ENCODE results near the gene MTCL1. TPM values are rescaled to one million over a fixed set of nuclear protein-coding genes. Genes with fewer than 3 reads are reported as not detected.

Gene MTCL1
- total RNA-seq, 2 donors from 2014 or later, result 15.3 to 27.7 TPM

DNA sequence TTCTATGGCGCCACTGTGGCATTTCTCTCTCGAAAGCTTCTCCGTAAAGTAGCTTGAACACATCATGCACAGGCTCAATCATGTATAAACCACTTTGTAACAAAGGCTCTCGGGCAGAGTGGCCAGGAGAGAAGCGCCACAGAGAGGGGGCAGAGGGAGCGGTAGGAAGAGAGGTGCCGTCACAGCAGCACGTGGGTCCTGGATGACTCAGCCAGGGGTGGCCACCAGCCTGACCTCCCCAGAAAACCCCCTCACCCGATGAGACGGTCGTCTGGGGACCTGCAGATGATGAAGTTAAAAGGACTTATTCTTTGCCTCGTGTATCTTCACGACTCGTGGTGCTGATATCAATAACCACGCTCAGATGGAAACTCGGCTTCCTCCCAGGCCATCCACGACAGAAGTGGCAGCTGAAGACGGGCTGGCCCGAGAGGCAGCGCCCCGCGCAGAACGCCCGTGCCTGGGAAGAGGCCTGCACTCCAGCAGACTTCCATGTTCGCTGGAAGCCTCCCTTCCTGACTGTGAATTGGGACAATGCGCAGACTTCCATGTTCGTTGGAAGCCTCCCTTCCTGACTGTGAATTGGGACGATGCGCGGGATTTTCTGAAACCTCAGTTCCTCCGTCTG lies 46.4 kb upstream of the MTCL1 start:
- H3K4me3 ChIP-seq, result no peak overlapping the region
- no peak for TF ChIP-seq POLR2A (IDR thresholded peaks at IDR 0.05)
- TF ChIP-seq, protein P1, sequence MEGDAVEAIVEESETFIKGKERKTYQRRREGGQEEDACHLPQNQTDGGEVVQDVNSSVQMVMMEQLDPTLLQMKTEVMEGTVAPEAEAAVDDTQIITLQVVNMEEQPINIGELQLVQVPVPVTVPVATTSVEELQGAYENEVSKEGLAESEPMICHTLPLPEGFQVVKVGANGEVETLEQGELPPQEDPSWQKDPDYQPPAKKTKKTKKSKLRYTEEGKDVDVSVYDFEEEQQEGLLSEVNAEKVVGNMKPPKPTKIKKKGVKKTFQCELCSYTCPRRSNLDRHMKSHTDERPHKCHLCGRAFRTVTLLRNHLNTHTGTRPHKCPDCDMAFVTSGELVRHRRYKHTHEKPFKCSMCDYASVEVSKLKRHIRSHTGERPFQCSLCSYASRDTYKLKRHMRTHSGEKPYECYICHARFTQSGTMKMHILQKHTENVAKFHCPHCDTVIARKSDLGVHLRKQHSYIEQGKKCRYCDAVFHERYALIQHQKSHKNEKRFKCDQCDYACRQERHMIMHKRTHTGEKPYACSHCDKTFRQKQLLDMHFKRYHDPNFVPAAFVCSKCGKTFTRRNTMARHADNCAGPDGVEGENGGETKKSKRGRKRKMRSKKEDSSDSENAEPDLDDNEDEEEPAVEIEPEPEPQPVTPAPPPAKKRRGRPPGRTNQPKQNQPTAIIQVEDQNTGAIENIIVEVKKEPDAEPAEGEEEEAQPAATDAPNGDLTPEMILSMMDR (IDR thresholded peaks at IDR 0.05), result no peak
- intact Hi-C loops (cut with DNase I), result no loop called here
- H3K27me3 ChIP-seq, result no peaks in the 10 kb centered on the region
- WGBS, 2 donors, result 88 to 93% methylated on average over 20 to 29 of the region's 31 CpGs
- H3K4me1 ChIP-seq, result peaks cover 5% of the 10 kb centered on the region
- no peak overlapping the region for H3K27ac ChIP-seq
- no peaks in the 10 kb centered on the region for H3K9me3 ChIP-seq
- no peaks in the 10 kb centered on the region for H3K36me3 ChIP-seq (replicated peaks in 1 of 2; ENCODE audit: insufficient read depth in 1 of 2, low read depth in 2 of 2)
- DNase-seq (no peak), ATAC-seq (no peak)

DNA sequence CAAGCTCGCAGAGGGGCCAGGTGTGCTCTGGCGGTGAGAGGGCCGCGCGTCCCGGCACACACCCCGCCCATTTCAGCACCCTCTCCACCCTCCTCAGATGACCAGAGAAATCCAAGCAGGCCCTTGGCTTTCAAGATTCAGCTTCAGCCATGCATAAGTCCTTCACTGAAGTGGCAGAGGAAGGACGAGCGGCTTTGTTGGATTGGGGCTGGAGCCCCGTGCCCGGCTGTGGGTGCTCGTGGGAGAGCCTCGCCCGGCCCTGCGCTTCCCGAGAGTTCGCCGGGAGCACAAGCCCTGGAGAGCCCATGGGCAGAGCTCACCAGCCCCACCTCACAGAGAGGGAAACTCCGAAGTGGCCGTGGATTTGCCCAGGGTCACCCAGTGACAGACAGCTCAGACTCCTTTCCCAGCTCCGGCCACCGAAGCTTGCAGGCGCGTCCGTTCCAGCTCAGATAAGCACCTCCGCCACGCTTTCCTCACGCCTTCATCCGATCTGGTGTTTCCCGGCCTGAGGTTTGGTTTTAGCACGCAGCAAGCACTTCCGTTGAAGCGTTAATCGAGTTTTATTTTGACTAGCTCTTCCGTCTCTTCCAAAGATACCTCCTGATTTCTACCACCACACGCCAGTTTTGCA lies 45.6 kb upstream of the MTCL1 start:
- no peaks in the 10 kb centered on the region for H3K27me3 ChIP-seq
- no peak overlapping the region for H3K4me3 ChIP-seq
- intact Hi-C loops (cut with DNase I), result no loop called here
- peaks cover 5% of the 10 kb centered on the region for H3K4me1 ChIP-seq
- no peak for ATAC-seq
- no peak for DNase-seq
- TF ChIP-seq POLR2A (IDR thresholded peaks at IDR 0.05), result no peak
- TF ChIP-seq, protein P1 (IDR thresholded peaks at IDR 0.05), result no peak
- H3K27ac ChIP-seq, result no peak overlapping the region
- no peaks in the 10 kb centered on the region for H3K36me3 ChIP-seq (replicated peaks in 1 of 2; ENCODE audit: insufficient read depth in 1 of 2, low read depth in 2 of 2)
- no peaks in the 10 kb centered on the region for H3K9me3 ChIP-seq
- WGBS, 2 donors, result 90 to 92% methylated on average over 20 to 35 of the region's 36 CpGs

DNA sequence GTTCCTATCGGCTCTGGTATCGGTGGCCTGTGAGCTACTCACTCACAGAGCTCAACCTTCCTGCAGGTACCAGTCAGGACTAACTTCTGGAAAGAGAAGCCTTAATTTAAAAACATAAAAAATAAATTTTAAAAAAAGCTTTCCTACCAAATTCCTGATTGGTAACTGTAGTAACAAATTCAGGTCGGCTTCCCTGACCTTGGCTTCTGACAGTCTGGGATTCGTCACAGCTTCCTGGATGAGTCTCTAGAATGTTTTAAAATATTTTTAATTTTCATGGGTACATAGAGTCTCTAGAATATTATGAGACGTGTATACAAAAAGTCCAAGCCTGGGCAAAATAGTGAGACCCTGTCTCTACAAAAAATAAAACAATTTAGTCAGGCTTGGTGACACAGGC lies 45.0 kb upstream of the MTCL1 start:
- 72 to 80% methylated on average over 5 of the region's 5 CpGs for WGBS, 2 donors
- Histone ChIP-seq H3K27ac (no peak overlapping the region), H3K4me1 (peaks cover 5% of the 10 kb centered on the region), H3K4me3 (no peak overlapping the region), H3K36me3 (replicated peaks in 1 of 2; ENCODE audit: insufficient read depth in 1 of 2, low read depth in 2 of 2) (no peaks in the 10 kb centered on the region), H3K9me3 (no peaks in the 10 kb centered on the region), H3K27me3 (no peaks in the 10 kb centered on the region)
- DNase-seq, result no peak
- ATAC-seq, result no peak
- intact Hi-C loops (cut with DNase I), result no loop called here
- no peak for TF ChIP-seq POLR2A (IDR thresholded peaks at IDR 0.05)
- TF ChIP-seq, protein P1 (IDR thresholded peaks at IDR 0.05), result no peak

DNA sequence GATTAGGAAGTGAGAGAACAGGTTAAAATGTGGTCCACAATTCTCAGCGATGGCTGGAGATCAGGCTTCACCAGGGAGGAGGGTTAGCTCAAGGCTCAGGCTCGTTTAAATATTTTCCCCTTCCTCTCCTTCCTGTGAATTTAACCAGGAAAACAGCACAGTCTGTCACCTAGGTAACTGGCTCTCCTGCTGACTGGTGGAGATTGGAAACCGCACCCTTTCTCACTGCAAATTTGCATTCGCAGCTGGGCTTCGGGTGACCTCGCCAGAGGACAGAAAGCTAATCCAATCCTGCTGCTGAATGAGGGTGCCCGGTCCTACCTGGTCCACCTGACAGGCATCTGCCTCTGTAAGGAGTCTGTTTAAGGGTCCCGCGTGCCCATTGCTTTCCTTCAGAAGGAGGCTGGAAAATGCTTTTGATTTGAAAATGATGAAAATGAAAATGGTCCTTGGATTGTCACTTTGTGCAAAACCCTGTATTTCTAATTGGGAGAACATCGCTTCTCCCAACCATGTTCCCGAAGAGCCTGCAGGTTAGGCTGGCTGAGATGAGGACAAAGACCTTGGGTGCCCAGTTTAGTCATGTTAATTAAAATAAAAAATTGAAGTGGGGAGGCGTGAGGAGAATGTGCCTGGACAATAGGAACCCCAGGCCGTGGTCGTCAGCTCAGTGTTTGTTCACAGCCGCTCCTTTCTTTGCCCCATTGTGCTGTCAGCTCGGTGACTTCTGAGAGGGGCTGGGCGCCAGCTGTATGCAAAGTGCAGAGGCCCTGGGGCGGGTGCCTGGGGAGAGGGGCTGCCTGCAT lies 43.4 kb upstream of the MTCL1 start:
- H3K4me1 ChIP-seq, result peaks cover 5% of the 10 kb centered on the region
- intact Hi-C loops (cut with DNase I), result no loop called here
- no peak for TF ChIP-seq POLR2A (IDR thresholded peaks at IDR 0.05)
- TF ChIP-seq, protein P1 (IDR thresholded peaks at IDR 0.05), result no peak
- H3K27ac ChIP-seq, result no peak overlapping the region
- no peaks in the 10 kb centered on the region for H3K9me3 ChIP-seq
- WGBS, 2 donors, result 43 to 44% methylated on average over 18 of the region's 18 CpGs
- H3K4me3 ChIP-seq, result no peak overlapping the region
- peak; percentile 56 for ATAC-seq
- peak in 3 of 4 donors; percentile 29 to 36 (median 32) for DNase-seq
- H3K27me3 ChIP-seq, result no peaks in the 10 kb centered on the region
- H3K36me3 ChIP-seq (replicated peaks in 1 of 2; ENCODE audit: insufficient read depth in 1 of 2, low read depth in 2 of 2), result no peaks in the 10 kb centered on the region
